Measurements from ENCODE around the gene EMC1.

EMC1 gene

DNA sequence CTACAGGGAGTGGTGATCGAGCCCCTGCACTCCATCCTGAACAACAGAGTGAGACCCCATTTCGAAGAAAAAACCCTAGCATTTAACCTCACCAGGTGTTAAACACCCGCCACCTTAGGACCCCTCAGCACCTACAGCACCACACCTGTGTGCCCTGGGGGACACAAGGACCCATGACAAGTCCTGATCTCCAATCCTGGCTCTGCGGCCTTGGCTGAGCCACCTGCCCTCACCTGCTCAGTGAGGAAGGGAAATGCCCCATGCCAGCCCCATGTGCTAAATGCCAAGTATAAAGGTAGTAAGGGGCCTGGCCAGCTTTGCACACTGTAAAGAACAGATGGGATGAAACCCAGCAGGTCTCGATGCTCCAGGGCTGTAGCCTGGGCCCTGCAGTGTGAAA, 11.4 kb upstream of the EMC1 start:
- CTCF ChIA-PET: interaction anchor here (0.5 to 1.3 kb wide), 4 partner anchors 11 to 665 kb away, joined by 3 to 4 read pairs (median 4); partner anchors contain the start of genes AKR7A2 and SLC66A1
- Histone ChIP-seq H3K4me3 (ENCODE audit: low read depth, low read length) (no peak overlapping the region), H3K36me3 (ENCODE audit: control insufficient read depth in 2 of 2, insufficient read depth in 1 of 2, low read length in 2 of 2) (peaks cover 6 to 47% of the 10 kb centered on the region in 2 experiments; a peak in 2 of 3 replicates), H3K27ac (ENCODE audit: extremely low read depth, low read depth, low read length) (no peak overlapping the region), H3K9me3 (ENCODE audit: control insufficient read depth, insufficient read depth, low read depth, low read length) (no peaks in the 10 kb centered on the region), H3K4me1 (ENCODE audit: control insufficient read depth, insufficient read depth, low read length) (no peaks in the 10 kb centered on the region)
- TF ChIP-seq ZNF184 (tag by site-specific recombination; IDR thresholded peaks at IDR 0.05) (no peak), ZNF221 (tag by site-specific recombination; IDR thresholded peaks at IDR 0.05; ENCODE audit: borderline replicate concordance) (no peak), ZEB2 (tag by site-specific recombination; IDR thresholded peaks at IDR 0.05) (no peak), ZFP69B (tag by site-specific recombination; IDR thresholded peaks at IDR 0.05) (no peak), ZNF341 (tag by site-specific recombination; IDR thresholded peaks at IDR 0.05; ENCODE audit: low read depth) (no peak), ZNF324 (tag by site-specific recombination; IDR thresholded peaks at IDR 0.05) (no peak), ZNF701 (tag by site-specific recombination; IDR thresholded peaks at IDR 0.05) (no peak), ZNF311 (tag by site-specific recombination; IDR thresholded peaks at IDR 0.05; ENCODE audit: borderline replicate concordance) (no peak), ZNF792 (tag by site-specific recombination; IDR thresholded peaks at IDR 0.05) (no peak), YY1 (tag by site-specific recombination; IDR thresholded peaks at IDR 0.05) (no peak), ZNF350 (tag by site-specific recombination; IDR thresholded peaks at IDR 0.05) (no peak), ZNF596 (tag by site-specific recombination; IDR thresholded peaks at IDR 0.05) (no peak)
- TF ChIP-seq, protein P1, sequence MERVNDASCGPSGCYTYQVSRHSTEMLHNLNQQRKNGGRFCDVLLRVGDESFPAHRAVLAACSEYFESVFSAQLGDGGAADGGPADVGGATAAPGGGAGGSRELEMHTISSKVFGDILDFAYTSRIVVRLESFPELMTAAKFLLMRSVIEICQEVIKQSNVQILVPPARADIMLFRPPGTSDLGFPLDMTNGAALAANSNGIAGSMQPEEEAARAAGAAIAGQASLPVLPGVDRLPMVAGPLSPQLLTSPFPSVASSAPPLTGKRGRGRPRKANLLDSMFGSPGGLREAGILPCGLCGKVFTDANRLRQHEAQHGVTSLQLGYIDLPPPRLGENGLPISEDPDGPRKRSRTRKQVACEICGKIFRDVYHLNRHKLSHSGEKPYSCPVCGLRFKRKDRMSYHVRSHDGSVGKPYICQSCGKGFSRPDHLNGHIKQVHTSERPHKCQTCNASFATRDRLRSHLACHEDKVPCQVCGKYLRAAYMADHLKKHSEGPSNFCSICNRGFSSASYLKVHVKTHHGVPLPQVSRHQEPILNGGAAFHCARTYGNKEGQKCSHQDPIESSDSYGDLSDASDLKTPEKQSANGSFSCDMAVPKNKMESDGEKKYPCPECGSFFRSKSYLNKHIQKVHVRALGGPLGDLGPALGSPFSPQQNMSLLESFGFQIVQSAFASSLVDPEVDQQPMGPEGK (tag by site-specific recombination; IDR thresholded peaks at IDR 0.05): no peak
- TF ChIP-seq, protein P2, sequence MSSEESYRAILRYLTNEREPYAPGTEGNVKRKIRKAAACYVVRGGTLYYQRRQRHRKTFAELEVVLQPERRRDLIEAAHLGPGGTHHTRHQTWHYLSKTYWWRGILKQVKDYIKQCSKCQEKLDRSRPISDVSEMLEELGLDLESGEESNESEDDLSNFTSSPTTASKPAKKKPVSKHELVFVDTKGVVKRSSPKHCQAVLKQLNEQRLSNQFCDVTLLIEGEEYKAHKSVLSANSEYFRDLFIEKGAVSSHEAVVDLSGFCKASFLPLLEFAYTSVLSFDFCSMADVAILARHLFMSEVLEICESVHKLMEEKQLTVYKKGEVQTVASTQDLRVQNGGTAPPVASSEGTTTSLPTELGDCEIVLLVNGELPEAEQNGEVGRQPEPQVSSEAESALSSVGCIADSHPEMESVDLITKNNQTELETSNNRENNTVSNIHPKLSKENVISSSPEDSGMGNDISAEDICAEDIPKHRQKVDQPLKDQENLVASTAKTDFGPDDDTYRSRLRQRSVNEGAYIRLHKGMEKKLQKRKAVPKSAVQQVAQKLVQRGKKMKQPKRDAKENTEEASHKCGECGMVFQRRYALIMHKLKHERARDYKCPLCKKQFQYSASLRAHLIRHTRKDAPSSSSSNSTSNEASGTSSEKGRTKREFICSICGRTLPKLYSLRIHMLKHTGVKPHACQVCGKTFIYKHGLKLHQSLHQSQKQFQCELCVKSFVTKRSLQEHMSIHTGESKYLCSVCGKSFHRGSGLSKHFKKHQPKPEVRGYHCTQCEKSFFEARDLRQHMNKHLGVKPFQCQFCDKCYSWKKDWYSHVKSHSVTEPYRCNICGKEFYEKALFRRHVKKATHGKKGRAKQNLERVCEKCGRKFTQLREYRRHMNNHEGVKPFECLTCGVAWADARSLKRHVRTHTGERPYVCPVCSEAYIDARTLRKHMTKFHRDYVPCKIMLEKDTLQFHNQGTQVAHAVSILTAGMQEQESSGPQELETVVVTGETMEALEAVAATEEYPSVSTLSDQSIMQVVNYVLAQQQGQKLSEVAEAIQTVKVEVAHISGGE (tag by site-specific recombination; conservative IDR thresholded peaks at IDR 0.05; ENCODE audit: low read depth): no peak
- POLR2A ChIA-PET: no interaction called here

DNA sequence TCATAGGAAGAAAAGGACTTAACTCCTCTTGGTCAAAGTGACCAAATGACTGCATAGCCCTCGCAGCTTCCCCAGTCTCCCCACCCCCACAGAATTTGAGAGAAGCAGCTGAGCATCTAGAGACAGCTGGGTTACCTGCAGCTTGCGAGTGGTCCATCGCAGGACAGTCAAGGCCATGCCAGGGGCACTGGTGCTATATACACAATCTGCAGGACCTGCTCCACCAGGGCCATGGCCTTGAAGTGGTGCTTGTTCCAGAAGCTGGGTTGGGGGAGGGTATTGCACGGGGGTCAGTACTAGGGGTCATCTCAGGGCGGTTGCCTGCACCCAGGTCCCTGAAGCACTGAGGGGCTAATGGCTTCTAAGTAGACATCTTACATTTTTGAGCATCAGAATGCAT, 10.7 kb upstream of the EMC1 start:
- TF ChIP-seq ZNF391 (tag by site-specific recombination; IDR thresholded peaks at IDR 0.05; ENCODE audit: borderline replicate concordance, low read depth) (no peak), HOXD13 (CRISPR knock-in tag; IDR thresholded peaks at IDR 0.05; ENCODE audit: borderline replicate concordance) (no peak), GLI2 (tag by site-specific recombination; IDR thresholded peaks at IDR 0.05; ENCODE audit: borderline replicate concordance, low read depth) (no peak), KLF10 (tag by site-specific recombination; IDR thresholded peaks at IDR 0.05) (no peak)
- H3K27ac ChIP-seq (ENCODE audit: extremely low read depth, low read depth, low read length): no peak overlapping the region
- no peaks in the 10 kb centered on the region for H3K4me1 ChIP-seq (ENCODE audit: control insufficient read depth, insufficient read depth, low read length)
- POLR2A ChIA-PET: no interaction called here
- CTCF ChIA-PET: no interaction called here
- H3K4me3 ChIP-seq (ENCODE audit: low read depth, low read length): no peak overlapping the region
- no peaks in the 10 kb centered on the region for H3K9me3 ChIP-seq (ENCODE audit: control insufficient read depth, insufficient read depth, low read depth, low read length)
- H3K36me3 ChIP-seq (ENCODE audit: control insufficient read depth in 2 of 2, insufficient read depth in 1 of 2, low read length in 2 of 2): peaks cover 6 to 53% of the 10 kb centered on the region in 2 experiments; a peak in 2 of 3 replicates

Measured in HEK293 (cell line).